CD14-positive monocyte (primary cell): ENCODE data around the gene TJP3. TPM values are rescaled to one million over a fixed set of nuclear protein-coding genes. Genes with fewer than 3 reads are reported as not detected.

Experiments
- DNase-seq, 3 donors: peaks; one replicate each; pipeline ENCODE4 v3.0.0-alpha.2; 2011 to 2022
- H2AFZ ChIP-seq: 2 replicates; pipeline ENCODE4 v1.6.0; 2012; ENCODE audit warnings: mild to moderate bottlenecking, low read depth, low read length, inconsistent platforms; ENCODE audit not compliant: insufficient read depth, poor library complexity, severe bottlenecking
- H3K27ac ChIP-seq, 2 donors: 1 replicate in 1 of 2; 2 replicates in 1 of 2; pipeline ENCODE4 v1.5.1; 2012 to 2013; ENCODE audit warnings: low read length in 2 of 2, control low read depth in 1 of 2, inconsistent platforms in 1 of 2, low read depth in 1 of 2, mild to moderate bottlenecking in 1 of 2
- H3K27me3 ChIP-seq, 2 donors: one replicate each; pipeline versions ENCODE4 v1.6.0 to v1.6.1; 2011 to 2013; ENCODE audit warnings: low read length in 2 of 2; ENCODE audit not compliant: control insufficient read depth in 2 of 2, insufficient read depth in 2 of 2
- H3K36me3 ChIP-seq, 2 donors: replicated peaks in 1 of 2; 1 replicate in 1 of 2; 2 replicates in 1 of 2; pipeline versions ENCODE4 v1.5.1 to v1.6.1; 2012 to 2013; ENCODE audit warnings: low read length in 2 of 2, control low read depth in 1 of 2, inconsistent platforms in 1 of 2, mild to moderate bottlenecking in 1 of 2; ENCODE audit not compliant: insufficient read depth in 2 of 2, control insufficient read depth in 1 of 2
- H3K4me1 ChIP-seq, 2 donors: 1 replicate in 1 of 2; 2 replicates in 1 of 2; pipeline versions ENCODE4 v1.5.1 to v1.6.1; 2012 to 2013; ENCODE audit warnings: low read length in 2 of 2, control low read depth in 1 of 2, inconsistent platforms in 1 of 2, mild to moderate bottlenecking in 1 of 2, moderate library complexity in 1 of 2; ENCODE audit not compliant: insufficient read depth in 2 of 2, control insufficient read depth in 1 of 2
- H3K4me2 ChIP-seq: replicated peaks from 2 replicates; pipeline ENCODE3; 2012; ENCODE audit warnings: low read length, moderate library complexity, mild to moderate bottlenecking; ENCODE audit not compliant: poor library complexity, severe bottlenecking; ENCODE audit errors: extremely low read depth
- H3K4me3 ChIP-seq, 3 experiments: fragments of 200-600 bp in 1 of 3; sonication (generic) in 1 of 3; replicated peaks in 1 of 3; 1 replicate in 2 of 3; 2 replicates in 1 of 3; pipeline ENCODE4 v1.5.1; 2011 to 2013; ENCODE audit warnings: low read length in 3 of 3, mild to moderate bottlenecking in 3 of 3, control low read depth in 2 of 3, low read depth in 2 of 3, inconsistent platforms in 1 of 3, moderate library complexity in 1 of 3
- H3K79me2 ChIP-seq: 2 replicates; pipeline ENCODE4 v1.6.0; 2012; ENCODE audit warnings: mild to moderate bottlenecking, control low read depth, inconsistent platforms, low read length, moderate library complexity; ENCODE audit not compliant: insufficient read depth
- H3K9ac ChIP-seq: 2 replicates; pipeline ENCODE4 v1.6.0; 2017; ENCODE audit warnings: low read length, mild to moderate bottlenecking; ENCODE audit not compliant: insufficient read depth, poor library complexity, severe bottlenecking
- H3K9me3 ChIP-seq, 2 donors: replicated peaks in 1 of 2; 1 replicate in 1 of 2; 2 replicates in 1 of 2; pipeline versions ENCODE4 v1.5.1 to v1.6.1; 2012 to 2013; ENCODE audit warnings: low read length in 2 of 2, control low read depth in 1 of 2; ENCODE audit not compliant: control insufficient read depth in 1 of 2, insufficient read depth in 1 of 2
- H4K20me1 ChIP-seq: 2 replicates; pipeline ENCODE4 v1.6.0; 2012; ENCODE audit warnings: mild to moderate bottlenecking, low read length, control low read depth, moderate library complexity; ENCODE audit not compliant: insufficient read depth
- H3K27ac Mint-ChIP-seq, 7 donors: one replicate each; pipeline ENCODE4 v1.8.0; 2020; ENCODE audit warnings: mild to moderate bottlenecking in 7 of 7, mixed read lengths in 7 of 7, moderate library complexity in 6 of 7, inconsistent platforms in 2 of 7
- H3K27me3 Mint-ChIP-seq, 3 donors: one replicate each; pipeline ENCODE4 v1.8.0; 2021 to 2022; ENCODE audit warnings: low read depth in 3 of 3, mild to moderate bottlenecking in 3 of 3, mixed read lengths in 3 of 3, moderate library complexity in 3 of 3, inconsistent platforms in 1 of 3
- H3K36me3 Mint-ChIP-seq, 2 donors: one replicate each; pipeline ENCODE4 v1.8.0; 2020; ENCODE audit warnings: mixed read lengths in 2 of 2, inconsistent platforms in 1 of 2, mild to moderate bottlenecking in 1 of 2
- H3K4me1 Mint-ChIP-seq: one replicate; pipeline ENCODE4 v1.8.0; 2020; ENCODE audit warnings: mild to moderate bottlenecking, mixed read lengths
- H3K4me3 Mint-ChIP-seq, 2 donors: one replicate each; pipeline ENCODE4 v1.8.0; 2020; ENCODE audit warnings: mild to moderate bottlenecking in 2 of 2, mixed read lengths in 2 of 2, moderate library complexity in 1 of 2
- H3K9me3 Mint-ChIP-seq, 7 donors: one replicate each; pipeline ENCODE4 v1.8.0; 2020 to 2022; ENCODE audit warnings: mixed read lengths in 7 of 7, mild to moderate bottlenecking in 6 of 7, moderate library complexity in 6 of 7, inconsistent platforms in 2 of 7
- WGBS: methylation state at CpG from one replicate; pipeline ENCODE4 v1.1.5; 2013; ENCODE audit warnings: missing lambda C conversion rate; ENCODE audit not compliant: insufficient coverage; 5-methylcytosine and 5-hydroxymethylcytosine counted together
- intact Hi-C, 2 donors: fragments of 100-400 bp; cut with micrococcal nuclease; formaldehyde crosslinking; loops; one replicate each; pipeline versions ENCODE4 v1.15.0 to v1.15.1; 2023
- polyA plus RNA-seq, 3 donors: library from polyadenylated mRNA; depleted of rRNA in 1 of 3; unstranded in 2 of 3; stranded (reverse) in 1 of 3; fragments of 300-500 nt in 2 of 3; fragments of >200 nt in 1 of 3; fragmentation: Illumina TruSeq in 2 of 3; gene quantifications; 1 replicate in 2 of 3; 2 replicates in 1 of 3; pipeline ENCODE4 v1.2.3, GENCODE V29; 2012 to 2021
- TF ChIP-seq, protein P1 (sequence below): fragments of 200-600 bp; IDR thresholded peaks from one replicate; pipeline ENCODE4 v1.8.0; 2022; ENCODE audit warnings: antibody characterized with exemption, mild to moderate bottlenecking

TJP3 gene
- polyA plus RNA-seq, 3 donors: 0.01 TPM; not detected in 2

DNA sequence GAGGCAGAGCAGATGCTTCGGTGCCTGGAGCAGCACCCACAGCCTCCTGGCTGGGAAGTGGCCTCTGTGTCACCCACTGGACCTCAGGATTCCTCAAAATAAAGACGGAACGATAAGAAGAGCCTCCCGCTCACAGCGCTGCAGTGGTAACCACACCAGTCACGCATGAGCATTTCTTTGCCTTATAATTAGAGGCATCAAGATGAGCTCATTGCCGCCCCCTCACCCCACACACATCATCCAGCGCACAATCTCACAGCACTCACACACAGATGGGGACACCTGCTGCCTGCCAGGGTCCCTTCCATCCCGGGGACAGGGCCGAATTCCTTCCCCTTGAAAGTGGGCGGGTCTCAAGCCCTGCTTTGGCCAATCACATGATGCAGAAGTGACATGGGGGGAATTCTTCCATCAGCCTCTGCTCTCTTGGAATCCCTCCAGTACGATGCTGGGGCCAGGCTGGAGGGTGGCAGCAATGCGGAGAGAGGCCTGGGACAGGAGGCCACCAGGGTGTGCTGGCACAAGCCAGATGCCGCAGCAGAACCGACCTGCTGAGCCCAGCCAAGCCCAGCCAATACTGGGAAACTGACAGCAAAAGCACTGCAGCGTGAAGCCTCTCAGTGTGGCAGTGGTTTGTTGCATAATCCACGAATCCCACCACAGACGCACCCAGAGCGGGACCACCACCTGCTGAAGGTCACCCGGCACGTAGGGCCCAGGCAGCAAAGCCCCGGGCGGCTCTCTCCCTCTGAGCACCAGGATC is 23.9 kb upstream of the TJP3 start:
- 86% methylated on average over 18 of the region's 23 CpGs for WGBS
- intact Hi-C loops: no loop called here
- H3K9me3 Mint-ChIP-seq: peaks cover 3 to 9% (median 8%) of the 10 kb centered on the region in 7 donors
- Histone ChIP-seq H3K36me3 (peaks cover 11 to 17% of the 10 kb centered on the region in 2 donors), H3K4me3 (no peak overlapping the region), H4K20me1 (peaks cover 99% of the 10 kb centered on the region), H3K4me2 (no peak overlapping the region), H3K9ac (no peak overlapping the region), H3K9me3 (peaks cover 3 to 12% of the 10 kb centered on the region in 2 donors), H3K27me3 (peaks cover 0 to 7% of the 10 kb centered on the region in 2 donors), H2AFZ (no peak overlapping the region), H3K4me1 (peaks cover 0 to 13% of the 10 kb centered on the region in 2 donors), H3K27ac (no peak overlapping the region), H3K79me2 (peaks cover 24% of the 10 kb centered on the region)
- H3K27me3 Mint-ChIP-seq: peaks cover 5 to 20% (median 12%) of the 10 kb centered on the region in 3 donors
- peaks cover 16% of the 10 kb centered on the region for H3K4me1 Mint-ChIP-seq
- TF ChIP-seq, protein P1, sequence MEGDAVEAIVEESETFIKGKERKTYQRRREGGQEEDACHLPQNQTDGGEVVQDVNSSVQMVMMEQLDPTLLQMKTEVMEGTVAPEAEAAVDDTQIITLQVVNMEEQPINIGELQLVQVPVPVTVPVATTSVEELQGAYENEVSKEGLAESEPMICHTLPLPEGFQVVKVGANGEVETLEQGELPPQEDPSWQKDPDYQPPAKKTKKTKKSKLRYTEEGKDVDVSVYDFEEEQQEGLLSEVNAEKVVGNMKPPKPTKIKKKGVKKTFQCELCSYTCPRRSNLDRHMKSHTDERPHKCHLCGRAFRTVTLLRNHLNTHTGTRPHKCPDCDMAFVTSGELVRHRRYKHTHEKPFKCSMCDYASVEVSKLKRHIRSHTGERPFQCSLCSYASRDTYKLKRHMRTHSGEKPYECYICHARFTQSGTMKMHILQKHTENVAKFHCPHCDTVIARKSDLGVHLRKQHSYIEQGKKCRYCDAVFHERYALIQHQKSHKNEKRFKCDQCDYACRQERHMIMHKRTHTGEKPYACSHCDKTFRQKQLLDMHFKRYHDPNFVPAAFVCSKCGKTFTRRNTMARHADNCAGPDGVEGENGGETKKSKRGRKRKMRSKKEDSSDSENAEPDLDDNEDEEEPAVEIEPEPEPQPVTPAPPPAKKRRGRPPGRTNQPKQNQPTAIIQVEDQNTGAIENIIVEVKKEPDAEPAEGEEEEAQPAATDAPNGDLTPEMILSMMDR: no peak
- DNase-seq: no peak
- H3K27ac Mint-ChIP-seq: peak overlapping the region in 1 of 7 donors; percentile 29
- peaks cover 38 to 42% of the 10 kb centered on the region in 2 donors for H3K36me3 Mint-ChIP-seq
- no peak overlapping the region for H3K4me3 Mint-ChIP-seq

DNA sequence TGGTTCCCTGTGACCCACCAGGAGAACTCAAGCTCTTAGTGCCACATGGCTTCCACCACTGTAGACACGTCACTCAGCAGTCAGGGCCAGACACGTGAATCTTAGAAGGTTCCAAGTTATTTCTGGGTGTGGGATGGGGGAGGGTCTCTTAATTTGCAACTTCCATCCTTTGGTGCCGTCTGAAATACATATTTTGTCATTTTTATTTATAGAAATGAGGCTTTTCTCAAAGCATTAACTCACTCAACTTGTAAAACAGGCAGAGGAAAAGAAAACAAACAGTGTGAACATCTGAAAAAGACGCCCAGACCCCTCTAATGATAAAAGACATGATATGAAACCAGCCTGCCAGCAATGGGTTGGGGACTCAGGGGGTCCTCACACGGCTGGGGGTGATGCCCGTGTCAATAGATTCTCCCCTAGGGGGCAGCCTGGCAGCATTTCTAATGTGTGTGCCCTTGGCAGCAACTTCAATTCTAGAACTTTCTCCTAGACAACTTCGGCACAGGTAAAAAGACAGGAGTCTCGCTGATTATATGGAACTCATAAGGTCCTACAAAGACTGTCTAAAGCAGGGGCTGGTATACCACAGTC is 23.3 kb upstream of the TJP3 start:
- no peak overlapping the region for H3K27ac Mint-ChIP-seq
- no peak overlapping the region for H3K27ac ChIP-seq
- H3K4me3 Mint-ChIP-seq: no peak overlapping the region

More for the DNA sequence above, 23.3 kb upstream of the TJP3 start:
- H3K79me2 ChIP-seq: peaks cover 30% of the 10 kb centered on the region
- intact Hi-C loops: no loop called here
- no CpG with 5 or more reads among the region's 8 CpGs for WGBS
- Mint-ChIP-seq H3K27me3 (peaks cover 5 to 20% (median 12%) of the 10 kb centered on the region in 3 donors), H3K4me1 (peaks cover 16% of the 10 kb centered on the region), H3K36me3 (peaks cover 37 to 38% of the 10 kb centered on the region in 2 donors), H3K9me3 (peaks cover 3 to 9% (median 8%) of the 10 kb centered on the region in 7 donors)
- H3K9ac ChIP-seq: no peak overlapping the region
- peaks cover 0 to 13% of the 10 kb centered on the region in 2 donors for H3K4me1 ChIP-seq
- peaks cover 3 to 12% of the 10 kb centered on the region in 2 donors for H3K9me3 ChIP-seq
- peaks cover 0 to 7% of the 10 kb centered on the region in 2 donors for H3K27me3 ChIP-seq
- no peak overlapping the region for H2AFZ ChIP-seq
- TF ChIP-seq, protein P1: no peak
- H4K20me1 ChIP-seq: peaks cover 99% of the 10 kb centered on the region
- no peak for DNase-seq
- H3K36me3 ChIP-seq: peaks cover 10 to 20% of the 10 kb centered on the region in 2 donors
- H3K4me3 ChIP-seq: no peak overlapping the region
- no peak overlapping the region for H3K4me2 ChIP-seq
